ENCODE data around the gene SULT1A2.
"Not testable (repeated sequence)": the region's sequence is repeated elsewhere in the genome, so short reads cannot be mapped to it uniquely, and the experiment has no call there.

The SULT1A2 gene

DNA sequence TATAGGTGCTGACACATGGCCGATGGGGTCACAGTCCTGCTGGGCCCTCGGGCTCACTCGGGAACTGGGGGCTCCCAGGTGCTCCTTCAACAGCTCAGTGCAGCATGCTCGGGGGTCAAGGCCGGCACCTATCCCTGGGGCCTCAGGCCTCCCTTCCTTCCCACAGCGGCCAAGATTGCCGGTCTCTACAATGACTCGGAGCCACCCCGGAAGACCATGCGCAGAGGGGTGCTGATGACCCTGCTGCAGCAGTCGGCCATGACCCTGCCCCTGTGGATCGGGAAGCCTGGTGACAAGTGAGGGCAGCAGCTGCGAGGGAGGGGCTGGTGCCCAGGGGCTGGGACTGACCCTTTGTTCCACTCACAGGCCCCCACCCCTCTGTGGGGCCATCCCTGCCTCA lies 6.9 kb downstream of the SULT1A2 start:
- no peak for DNase-seq

DNA sequence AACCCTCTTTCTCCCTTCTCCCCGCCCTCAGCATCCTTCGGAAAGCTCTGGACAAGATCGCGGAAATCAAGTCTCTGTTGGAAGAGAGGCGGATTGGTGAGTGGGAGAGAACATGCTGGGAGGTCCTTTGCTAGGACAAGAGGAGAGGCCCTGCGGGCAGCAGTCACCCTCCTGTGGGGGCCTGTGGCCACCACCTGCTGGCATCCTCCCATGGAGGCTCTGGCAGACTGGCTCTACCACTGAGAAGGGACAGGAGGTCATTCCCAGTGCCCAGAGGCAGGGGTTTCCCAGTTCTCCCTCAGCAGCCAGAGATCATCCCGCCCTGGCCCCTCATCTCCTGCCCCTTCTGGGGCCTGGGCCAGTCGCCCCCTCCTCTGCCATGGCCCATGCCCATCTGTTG lies 7.8 kb downstream of the SULT1A2 start:
- no peak for DNase-seq

DNA sequence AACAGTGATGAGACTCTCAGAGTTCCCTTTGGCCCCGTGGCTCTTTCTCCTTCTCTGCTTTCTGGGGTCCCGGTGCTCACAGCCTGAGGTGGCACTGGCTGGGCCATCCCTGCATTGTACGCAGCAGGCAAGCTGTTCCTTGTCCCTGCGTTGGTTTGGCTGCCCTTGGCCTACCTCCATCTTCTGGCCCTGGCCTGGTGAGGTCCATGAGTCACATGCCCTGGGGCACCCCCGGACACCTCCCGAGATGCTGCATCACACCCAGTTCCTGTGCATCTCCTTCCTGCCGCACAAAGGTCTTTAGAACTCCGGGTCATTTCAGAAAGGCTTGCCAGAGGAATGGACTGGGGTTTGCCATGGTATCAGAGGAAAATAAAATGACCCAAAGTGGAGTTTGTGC lies 9.5 kb downstream of the SULT1A2 start:
- no peak for DNase-seq

DNA sequence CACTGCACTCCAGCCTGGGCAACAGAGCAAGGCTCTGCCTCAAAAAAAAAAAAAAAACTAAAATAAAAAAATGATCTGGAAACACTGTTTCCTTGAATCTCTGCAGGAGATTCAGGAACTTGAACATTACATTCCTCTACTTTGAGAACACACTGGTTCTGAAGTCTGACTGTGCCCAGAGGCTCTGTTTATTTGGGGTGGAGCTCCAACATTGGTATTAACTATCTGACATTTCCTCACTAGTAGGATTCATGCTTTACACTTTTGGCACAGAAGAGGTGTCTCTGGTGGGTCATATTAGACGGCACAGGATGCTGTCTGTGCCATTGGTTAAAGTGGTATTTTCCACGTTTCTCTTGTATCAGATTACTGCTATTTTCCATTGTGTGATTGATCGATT lies 10.4 kb downstream of the SULT1A2 start:
- DNase-seq = no peak

DNA sequence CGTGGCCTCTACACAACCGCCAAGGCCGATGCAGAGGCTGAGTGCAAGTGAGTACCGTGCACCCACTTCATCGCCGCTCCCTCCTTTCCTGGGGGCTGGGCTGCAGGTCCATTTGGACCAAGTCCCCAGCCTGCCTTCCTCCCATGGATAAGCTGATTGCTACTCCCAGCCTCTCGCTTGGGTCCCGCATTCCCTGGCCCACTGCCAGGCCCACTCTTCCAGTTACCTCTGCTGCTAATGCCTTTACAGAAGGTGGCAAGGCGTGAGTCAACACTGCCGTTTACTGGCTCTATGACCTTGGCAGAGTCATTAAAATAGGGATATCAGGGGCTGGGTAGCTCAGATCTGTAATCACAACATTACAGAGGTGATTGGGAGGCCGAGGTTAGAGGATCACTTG lies 11.2 kb downstream of the SULT1A2 start:
- DNase-seq = no peak

DNA sequence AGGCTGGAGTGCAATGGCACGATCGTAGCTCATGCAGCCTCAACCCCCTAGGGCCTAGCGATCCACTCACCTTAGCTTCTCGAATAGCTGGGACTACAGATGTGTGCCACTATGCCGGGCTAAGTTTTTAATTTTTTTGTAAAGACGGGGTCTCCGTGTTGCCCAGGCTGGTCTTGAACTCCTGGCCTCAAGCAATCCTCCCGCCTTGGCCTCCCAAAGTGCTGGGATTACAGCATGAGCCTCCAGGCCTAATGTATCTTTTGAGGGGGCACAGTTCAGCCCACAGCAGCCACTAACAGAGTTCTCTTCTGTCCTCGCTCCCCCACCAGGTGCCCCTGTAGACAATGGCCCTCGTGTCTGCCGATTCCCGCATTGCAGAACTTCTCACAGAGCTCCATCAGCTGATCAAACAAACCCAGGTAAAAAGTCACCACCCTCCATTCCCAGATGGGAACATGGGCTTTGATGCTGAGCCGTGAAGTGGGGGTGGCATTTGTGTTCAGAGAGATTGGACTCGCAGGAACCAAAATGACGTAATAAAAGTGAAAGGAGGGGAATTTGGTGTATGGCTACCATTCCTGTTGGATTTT lies 16.0 kb downstream of the SULT1A2 start:
- no peak for DNase-seq

DNA sequence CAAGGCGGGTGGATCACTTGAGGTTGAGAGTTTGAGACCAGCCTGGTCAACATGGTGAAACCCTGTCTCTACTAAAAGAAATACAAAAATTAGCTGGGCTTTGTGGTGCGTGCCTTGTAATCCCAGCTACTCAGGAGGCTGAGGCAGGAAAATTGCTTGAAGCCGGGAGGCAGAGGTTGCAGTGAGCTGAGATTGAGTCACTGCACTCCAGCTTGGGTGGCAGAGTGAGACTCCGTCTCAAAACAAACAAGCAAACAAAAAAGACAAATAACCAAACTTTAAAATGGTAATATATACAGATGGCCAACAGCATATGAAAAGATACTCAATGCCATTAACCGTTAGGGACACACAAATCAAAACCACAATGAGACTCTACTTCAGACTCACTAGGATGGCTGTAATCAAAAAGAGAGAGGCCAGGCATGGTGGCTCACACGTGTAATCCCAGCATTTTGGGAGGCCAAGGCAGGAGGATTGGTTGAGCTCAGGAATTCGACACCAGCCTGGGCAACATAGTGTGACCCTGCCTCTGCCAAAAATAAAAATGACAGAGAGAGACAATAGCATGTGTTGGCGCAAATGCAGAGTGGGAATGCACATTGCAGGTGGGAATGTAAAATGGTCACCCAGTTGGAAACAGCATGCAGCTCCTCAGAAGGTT lies 21.3 kb downstream of the SULT1A2 start:
- DNase-seq = no peak

DNA sequence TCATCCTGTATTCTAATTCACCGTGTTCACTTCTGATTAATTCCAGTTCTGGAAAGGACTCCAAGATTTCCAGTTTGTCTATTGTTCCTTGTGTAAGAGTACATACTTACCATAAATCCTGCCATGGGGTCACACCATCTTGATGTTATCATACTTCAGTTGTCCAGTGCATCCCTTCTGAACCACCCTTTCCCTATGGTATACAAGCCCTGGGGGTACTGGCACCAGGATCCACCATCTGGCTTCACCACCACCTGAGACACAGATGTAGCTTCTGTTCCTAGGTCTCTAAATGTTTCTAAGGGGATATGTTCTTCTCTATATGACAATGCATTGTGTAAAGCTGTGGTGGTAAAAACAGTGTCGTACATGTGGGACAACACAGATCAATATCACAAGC lies 21.9 kb downstream of the SULT1A2 start:
- no peak for DNase-seq

DNA sequence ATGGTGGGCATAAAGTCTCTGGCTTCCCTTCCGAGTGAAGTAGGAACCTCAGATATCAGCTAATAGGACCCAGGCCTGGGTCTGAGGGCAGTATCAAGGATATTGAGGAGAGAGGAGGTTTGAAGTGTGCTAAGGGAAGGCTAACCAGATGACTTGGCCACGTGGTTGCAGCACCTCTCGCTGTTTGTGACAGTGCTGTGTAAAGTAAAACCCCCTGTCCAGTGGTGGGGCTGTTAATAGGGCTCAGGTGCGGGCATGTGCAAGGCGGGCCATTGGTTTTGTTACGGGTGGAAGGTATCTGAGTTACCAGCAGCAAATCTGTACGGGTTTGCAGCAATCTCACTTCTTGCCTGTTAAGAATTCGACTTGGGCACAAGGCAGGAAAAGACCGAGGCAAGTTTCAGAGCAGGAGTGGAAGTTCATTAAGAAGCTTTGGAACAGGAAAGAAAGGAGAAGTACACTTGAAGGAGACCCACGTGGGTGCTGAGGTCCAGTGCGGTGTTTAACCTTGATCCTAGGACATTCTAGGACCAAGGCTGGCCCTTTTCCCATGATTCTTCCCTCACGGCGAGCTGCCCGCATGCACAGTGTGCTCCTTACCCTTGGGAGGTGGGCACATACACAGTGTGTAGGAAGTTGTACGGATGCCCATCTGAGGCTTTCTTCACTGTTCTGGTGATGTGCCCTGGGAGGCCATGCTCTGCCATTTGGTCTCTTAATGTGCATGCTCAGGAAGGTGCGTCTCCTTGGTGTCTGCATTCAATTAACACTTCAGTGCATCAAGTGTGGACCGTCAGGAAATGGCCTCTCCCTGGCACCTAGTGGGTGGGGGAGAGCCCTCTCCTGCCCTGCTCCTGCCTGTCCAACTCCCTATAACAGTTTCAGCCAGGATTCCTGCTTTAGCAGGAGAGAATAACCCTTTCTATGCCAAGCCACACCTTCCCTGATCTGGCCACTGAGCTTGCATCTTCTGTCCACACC lies 22.8 kb downstream of the SULT1A2 start:
- no peak for DNase-seq

DNA sequence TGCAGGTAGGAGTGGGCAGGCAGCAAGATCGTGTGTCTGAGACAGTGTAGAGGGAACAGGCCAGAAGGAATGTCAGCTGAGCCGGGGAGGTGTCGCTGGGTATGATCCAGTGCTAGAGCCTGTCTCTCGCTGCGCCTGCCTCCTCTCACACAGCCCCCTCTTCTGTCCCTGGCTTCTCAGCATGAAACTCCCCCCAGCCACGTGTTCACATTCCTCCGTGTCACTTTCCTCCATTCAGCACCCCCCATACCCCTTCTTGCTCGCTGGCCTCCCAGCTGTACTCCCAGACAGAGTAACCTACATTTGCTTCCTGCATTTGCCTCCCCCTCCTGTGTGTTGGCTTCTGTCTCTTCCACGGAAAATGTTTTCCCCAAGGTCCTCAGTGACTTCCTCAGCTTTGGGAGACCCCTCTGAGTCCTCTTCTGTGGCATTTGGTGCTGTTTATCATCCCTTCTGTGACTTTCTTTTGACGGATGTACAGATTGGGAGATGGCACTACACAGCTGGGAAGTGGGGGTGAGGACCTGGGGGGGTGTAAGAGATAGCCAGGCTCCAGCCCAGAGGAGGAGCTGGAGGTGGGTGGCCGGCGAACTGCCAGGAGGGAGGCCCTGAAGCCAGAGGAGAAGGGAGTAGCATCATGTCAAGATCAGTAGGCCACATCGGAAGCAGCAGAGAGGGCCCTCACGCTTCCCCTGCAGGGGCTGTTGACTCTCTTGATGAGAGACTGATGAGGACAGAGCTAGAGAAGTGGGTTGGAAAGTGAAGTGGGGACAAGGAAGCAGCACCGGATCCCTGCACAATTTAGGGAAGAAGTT lies 23.9 kb downstream of the SULT1A2 start:
- DNase-seq = no peak

DNA sequence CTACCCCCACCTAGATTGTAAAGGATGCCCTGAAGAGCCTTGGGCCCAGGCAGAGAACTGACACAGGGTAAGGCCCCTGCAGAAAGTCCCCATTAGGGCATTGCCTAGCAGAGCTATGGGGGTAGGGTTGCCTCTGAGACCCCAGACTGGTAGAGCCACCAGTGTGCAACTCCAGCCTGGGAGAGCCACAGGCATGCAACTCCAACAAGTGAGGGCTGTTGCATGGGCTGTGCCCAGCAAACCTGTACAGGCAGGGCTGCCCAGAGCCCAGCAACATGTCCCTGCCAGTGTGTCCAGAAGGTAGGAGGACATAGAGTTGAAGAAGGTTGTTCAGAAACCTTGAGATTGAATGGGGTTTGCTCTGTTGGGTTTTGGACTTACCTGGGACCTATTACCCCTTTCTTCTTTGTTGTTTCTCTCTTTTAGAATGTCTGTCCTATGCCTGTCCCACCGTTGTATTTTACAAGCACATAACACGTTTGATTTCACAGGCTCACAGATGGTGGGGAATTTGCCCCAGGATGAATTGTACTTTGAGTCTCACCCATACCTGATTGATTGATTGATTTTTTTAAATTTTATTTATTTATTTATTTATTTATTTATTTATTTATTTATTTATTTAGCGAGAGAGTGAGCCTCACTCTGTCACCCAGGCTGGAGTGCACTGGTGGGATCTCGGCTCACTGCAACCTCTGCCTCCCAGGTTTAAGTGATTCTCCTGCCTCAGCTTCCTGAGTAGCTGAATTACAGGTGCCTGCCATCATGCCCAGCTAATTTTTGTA lies 26.7 kb downstream of the SULT1A2 start:
- no peak for DNase-seq

DNA sequence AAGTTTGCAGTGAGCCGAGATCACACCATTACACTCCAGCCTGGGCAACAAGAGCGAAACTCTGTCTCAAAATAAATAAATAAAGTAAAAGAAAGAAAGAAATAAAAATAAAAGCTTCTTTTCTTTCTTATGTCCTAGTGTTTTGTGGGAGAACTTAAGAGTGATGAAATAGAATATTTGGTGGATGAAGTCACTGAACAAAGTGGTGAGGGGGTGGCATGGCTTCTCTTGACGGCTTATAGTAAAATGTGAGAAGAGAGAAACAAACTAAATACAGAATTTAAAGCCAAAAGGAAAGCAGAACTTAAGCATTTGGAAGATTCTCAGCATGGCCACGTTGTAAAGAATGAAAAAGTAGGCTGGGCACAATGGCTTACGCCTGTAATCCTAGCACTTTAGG lies 27.8 kb downstream of the SULT1A2 start:
- DNase-seq = no peak

DNA sequence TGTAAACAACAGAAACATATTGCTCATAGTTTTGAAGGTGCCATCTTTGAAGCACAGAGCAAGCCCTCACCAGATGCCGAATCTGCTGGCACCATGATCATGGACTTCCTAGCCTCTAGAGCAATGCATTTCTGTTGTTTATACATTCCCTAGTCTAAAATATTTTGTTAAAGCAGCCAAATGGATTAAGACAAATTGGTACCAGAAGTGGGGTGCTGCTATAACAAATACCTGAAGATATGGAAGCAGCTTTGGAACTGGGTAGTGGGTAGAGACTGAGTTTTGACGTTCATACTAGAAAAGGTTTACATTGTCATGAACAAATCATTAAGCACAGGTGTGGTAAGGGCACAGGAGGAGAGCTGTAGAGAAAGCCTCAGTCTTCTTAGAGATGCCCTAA lies 29.6 kb downstream of the SULT1A2 start:
- no peak for DNase-seq

DNA sequence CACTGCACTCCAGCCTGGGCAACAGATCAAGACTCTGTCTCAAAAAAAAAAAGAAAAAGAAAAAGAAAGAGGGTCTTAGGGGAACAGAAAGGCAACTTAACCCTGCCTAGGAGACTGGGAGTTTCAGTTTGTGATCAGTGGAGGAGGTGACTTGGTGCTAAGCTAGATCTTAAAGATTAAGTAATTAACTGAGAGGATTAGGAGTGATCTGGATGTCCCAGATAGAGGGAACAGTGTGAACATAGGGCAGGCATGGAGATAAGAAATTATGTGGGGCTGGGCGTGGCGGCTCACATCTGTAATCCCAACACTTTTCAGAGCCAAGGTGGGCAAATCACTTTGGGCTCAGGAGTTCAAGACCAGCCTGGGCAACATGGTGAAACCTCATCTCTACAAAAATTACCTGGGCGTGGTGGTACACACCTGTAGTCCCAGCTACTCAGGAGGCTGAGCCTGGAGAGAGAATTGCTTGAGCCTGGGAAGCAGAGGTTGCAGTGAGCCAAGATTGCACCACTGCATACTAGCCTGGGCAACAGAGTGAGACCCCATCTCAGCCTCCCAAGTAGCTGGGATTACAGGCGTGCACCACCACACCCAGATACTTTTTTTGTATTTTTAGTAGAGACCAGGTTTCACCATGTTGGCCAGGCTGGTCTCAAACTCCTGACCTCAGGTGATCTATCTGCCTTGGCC lies 30.5 kb downstream of the SULT1A2 start:
- not testable (repeated sequence) for DNase-seq

DNA sequence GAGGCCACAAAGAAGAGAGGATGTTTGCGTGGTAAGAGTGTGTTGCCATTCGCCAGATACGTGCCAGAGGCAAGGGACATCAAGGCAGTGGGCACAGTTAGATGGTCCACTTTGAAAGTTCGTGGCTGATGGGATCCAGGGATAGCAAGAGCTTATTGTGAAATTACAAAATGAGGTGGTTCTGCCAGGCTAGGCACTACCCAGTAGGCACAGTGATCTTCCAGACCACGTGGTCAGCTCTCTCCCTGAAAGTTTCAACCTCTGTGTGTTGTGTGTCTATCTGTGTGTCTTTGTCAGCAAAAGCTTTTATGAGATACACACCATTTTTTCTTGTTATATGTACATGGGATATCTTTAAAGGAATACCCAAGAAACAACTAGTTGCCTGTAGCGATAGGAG lies 33.6 kb downstream of the SULT1A2 start:
- DNase-seq = no peak

DNA sequence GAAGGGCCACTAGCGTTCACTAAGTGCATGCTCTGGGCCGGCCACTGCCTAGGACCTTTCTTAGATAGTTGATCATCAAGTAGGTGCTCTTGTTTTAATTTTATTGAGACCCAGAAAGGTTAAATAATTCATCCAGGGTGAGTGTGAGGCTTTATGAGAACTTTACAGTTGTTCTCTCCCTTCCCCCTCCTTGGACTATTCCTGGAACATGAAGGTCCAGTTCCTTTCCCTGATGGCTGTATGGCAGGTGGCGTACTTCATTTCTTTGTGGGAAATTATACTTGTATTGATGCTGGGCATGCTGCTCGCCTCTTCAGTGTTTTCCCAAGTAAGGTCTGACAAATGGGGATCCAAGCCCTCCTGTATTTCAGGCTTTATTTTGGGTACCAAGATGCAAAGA lies 34.7 kb downstream of the SULT1A2 start:
- no peak for DNase-seq

DNA sequence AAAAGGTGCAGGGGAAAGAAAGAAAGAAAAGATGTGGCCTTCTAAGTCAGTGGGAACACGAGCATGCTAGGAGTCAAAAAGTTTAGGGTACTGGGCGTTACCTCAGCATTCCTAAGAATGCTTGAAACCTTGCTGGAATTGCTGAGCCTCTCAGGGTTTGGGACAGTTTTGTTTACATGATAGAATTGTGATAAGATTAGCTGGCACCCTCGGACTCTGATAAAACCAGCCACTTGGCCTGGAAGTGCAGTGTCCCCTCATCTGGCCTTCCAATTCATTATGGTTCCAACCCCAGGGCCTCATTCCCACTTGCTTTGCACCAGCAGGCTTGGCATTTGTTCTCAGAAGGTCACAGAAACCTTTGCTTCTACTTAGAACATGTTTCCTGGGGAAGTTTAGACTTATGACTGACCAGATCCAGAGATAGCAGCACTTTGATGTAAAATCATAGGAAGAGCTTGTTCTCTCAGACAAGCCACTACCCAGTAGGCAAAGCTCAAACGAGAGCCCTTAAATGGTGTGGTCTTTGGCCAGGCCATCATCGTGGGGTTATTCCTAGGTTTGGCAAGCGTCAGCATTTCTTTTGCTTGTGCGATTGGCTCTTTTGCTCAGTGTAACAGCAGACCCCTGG lies 35.2 kb downstream of the SULT1A2 start:
- no peak for DNase-seq

DNA sequence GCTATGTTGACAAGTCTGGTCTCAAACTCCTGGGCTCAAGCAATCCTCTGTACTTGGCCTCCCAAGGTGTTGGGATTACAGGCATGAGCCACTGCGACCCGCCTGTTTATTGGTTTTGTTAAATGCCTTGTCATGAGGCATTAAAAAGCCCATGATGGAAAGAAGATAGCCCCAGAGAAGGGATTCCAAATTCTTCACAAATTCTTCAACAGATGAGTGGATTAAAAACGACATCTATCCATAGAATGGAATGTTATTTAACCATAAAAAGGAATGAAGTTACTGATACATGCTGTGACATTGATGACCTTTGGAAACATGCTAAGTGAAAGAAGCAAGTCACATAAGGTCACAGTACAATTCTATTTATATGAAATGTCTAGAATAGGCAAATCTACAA lies 38.4 kb downstream of the SULT1A2 start:
- no peak for DNase-seq

DNA sequence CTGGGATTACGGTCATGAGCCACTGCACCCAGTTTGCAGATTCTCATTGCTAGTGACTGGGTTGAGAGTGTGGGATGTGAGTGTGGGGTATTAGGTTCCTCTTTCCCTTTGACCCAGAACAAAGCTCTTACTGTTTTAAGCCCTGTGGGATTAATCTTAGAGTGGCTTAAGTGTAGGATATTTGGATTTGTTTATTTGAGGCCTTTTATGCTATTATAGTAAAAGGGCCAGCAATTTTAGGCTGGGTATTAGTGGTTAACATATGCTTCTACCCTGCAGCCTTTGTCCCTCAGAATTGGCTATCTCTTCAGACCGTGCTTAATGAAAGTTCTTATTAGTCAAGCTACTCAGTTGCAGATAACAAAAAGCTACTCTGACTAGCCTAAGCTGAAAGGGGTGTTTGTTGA lies 39.9 kb downstream of the SULT1A2 start:
- no peak for DNase-seq

DNA sequence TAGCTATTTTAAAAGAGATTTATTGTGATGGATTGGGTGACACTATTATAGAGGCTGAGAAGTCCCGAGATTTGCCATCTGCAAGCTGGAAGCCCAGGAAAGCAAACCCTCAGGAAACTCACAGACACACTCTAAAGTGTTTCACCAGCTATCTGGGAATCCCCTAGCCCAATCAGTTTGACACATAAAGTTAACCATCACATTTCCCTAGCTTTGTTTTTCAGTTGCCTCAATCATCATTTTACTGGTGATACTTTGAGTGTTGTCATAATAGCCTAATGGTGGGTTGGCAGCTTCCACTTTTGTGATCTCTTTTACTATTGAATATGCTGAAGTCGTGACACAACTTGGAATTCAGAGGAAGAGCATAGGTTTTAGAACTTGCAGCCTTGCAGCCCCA lies 41.3 kb downstream of the SULT1A2 start:
- DNase-seq = no peak

Measured in NCI-H1105 treated with DMSO at 0.1 percent for 48 hours (cell line).